Keratinocyte (primary cell): ENCODE results near the gene PDE1A. TPM values are rescaled to one million over a fixed set of nuclear protein-coding genes. Genes with fewer than 3 reads are reported as not detected.

Source experiments
- DNase-seq: peaks from one replicate; pipeline ENCODE4 v3.0.0-alpha.2; 2011; ENCODE audit warnings: low read depth, missing footprints, low spot score
- FAIRE-seq: peaks from 2 replicates; lab custom pipeline; 2011; peaks lifted over from hg19 to GRCh38; lab: Jason Lieb, UNC
- H2AFZ ChIP-seq: 2 replicates; pipeline ENCODE4 v1.6.0; 2012; ENCODE audit warnings: low read length, control low read depth, inconsistent platforms; ENCODE audit not compliant: control insufficient read depth
- H3K27ac ChIP-seq: 2 replicates; pipeline ENCODE4 v1.5.1; 2011; ENCODE audit warnings: low read length; ENCODE audit not compliant: control insufficient read depth, insufficient read depth
- H3K27me3 ChIP-seq: 3 replicates; pipeline ENCODE4 v1.6.0; 2011; ENCODE audit warnings: low read length; ENCODE audit not compliant: control insufficient read depth, insufficient read depth; ENCODE audit errors: extremely low read depth
- H3K36me3 ChIP-seq, 2 experiments: 2 replicates in 1 of 2; 3 replicates in 1 of 2; pipeline ENCODE4 v1.5.1; 2011; ENCODE audit warnings: low read length in 2 of 2, mild to moderate bottlenecking in 1 of 2; ENCODE audit not compliant: control insufficient read depth in 2 of 2, insufficient read depth in 2 of 2; ENCODE audit errors: extremely low read depth in 1 of 2
- H3K4me1 ChIP-seq: 3 replicates; pipeline ENCODE4 v1.5.1; 2011; ENCODE audit warnings: low read length; ENCODE audit not compliant: control insufficient read depth, insufficient read depth; ENCODE audit errors: extremely low read depth
- H3K4me2 ChIP-seq: 3 replicates; pipeline ENCODE4 v1.6.0; 2011; ENCODE audit warnings: low read depth, low read length; ENCODE audit not compliant: control insufficient read depth, insufficient read depth; ENCODE audit errors: extremely low read depth
- H3K4me3 ChIP-seq, 3 experiments: fragments of 200-600 bp in 1 of 3; sonication (generic) in 1 of 3; 2 replicates in 2 of 3; 3 replicates in 1 of 3; pipeline ENCODE4 v1.5.1; 2011 to 2016; ENCODE audit warnings: low read length in 3 of 3, mild to moderate bottlenecking in 3 of 3, control low read depth in 2 of 3, inconsistent platforms in 1 of 3, low read depth in 1 of 3, mixed read lengths in 1 of 3, mixed run types in 1 of 3, moderate library complexity in 1 of 3; ENCODE audit not compliant: control insufficient read depth in 2 of 3, insufficient read depth in 2 of 3; ENCODE audit errors: extremely low read depth in 1 of 3
- H3K79me2 ChIP-seq: 2 replicates; pipeline ENCODE4 v1.6.0; 2012; ENCODE audit warnings: low read length; ENCODE audit not compliant: control insufficient read depth, insufficient read depth
- H3K9ac ChIP-seq: 3 replicates; pipeline ENCODE4 v1.6.0; 2011; ENCODE audit warnings: low read length; ENCODE audit not compliant: control insufficient read depth, insufficient read depth; ENCODE audit errors: extremely low read depth
- H3K9me1 ChIP-seq: 3 replicates; pipeline ENCODE4 v1.6.0; 2011; ENCODE audit warnings: low read length; ENCODE audit not compliant: control insufficient read depth, insufficient read depth; ENCODE audit errors: extremely low read depth
- H3K9me3 ChIP-seq: 2 replicates; pipeline ENCODE4 v1.5.1; 2012; ENCODE audit warnings: low read depth, low read length; ENCODE audit not compliant: control insufficient read depth
- H4K20me1 ChIP-seq: 3 replicates; pipeline ENCODE4 v1.6.0; 2011; ENCODE audit warnings: low read length; ENCODE audit not compliant: control insufficient read depth, insufficient read depth; ENCODE audit errors: extremely low read depth
- EZH2 ChIP-seq: IDR thresholded peaks from one replicate; pipeline ENCODE4 v1.6.1; 2012; ENCODE audit warnings: inconsistent platforms, mild to moderate bottlenecking, low read length, moderate library complexity
- dilution Hi-C: fragments of 300-500 bp; cut with MboI; formaldehyde crosslinking; loops from one replicate; pipeline ENCODE4 v1.7.0; 2020; ENCODE audit warnings: low sequenced_read_pairs; ENCODE audit not compliant: extremely low pct_ligation_motif_present
- polyA plus RNA-seq, 5 experiments: library from polyadenylated mRNA; depleted of rRNA in 3 of 5; stranded (reverse) in 3 of 5; stranded (forward) in 1 of 5; unstranded in 1 of 5; fragments of >200 nt; gene quantifications; 1 replicate in 1 of 5; 2 replicates in 3 of 5; 3 replicates in 1 of 5; pipeline versions ENCODE4 v1.2.1 to v1.2.3, GENCODE V29; 2011 to 2012; ENCODE audit warnings: missing spikeins in 2 of 5, low read depth in 1 of 5, low replicate concordance in 1 of 5
- TF ChIP-seq, protein P1 (sequence below), 3 experiments: IDR thresholded peaks in 1 of 3; conservative IDR thresholded peaks in 1 of 3; optimal IDR thresholded peaks in 1 of 3; 2 replicates in 2 of 3; 3 replicates in 1 of 3; pipeline versions ENCODE3 to v1.5.1; 2011; ENCODE audit warnings: low read length in 3 of 3, mild to moderate bottlenecking in 3 of 3, moderate library complexity in 2 of 3, control low read depth in 1 of 3, inconsistent platforms in 1 of 3; ENCODE audit not compliant: insufficient read depth in 2 of 3; ENCODE audit errors: extremely low read depth in 1 of 3

PDE1A gene
- polyA plus RNA-seq, 1 donor (not counting 4 experiments of a cell fraction or from before 2014, with no cell fraction given), result 0.10 TPM

- no peaks in the 10 kb centered on the region for H3K9me3 ChIP-seq
- H2AFZ ChIP-seq, result no peak overlapping the region
- DNase-seq (no peak), FAIRE-seq (no peak)
- no peak overlapping the region for H3K4me3 ChIP-seq
- TF ChIP-seq, protein P1, sequence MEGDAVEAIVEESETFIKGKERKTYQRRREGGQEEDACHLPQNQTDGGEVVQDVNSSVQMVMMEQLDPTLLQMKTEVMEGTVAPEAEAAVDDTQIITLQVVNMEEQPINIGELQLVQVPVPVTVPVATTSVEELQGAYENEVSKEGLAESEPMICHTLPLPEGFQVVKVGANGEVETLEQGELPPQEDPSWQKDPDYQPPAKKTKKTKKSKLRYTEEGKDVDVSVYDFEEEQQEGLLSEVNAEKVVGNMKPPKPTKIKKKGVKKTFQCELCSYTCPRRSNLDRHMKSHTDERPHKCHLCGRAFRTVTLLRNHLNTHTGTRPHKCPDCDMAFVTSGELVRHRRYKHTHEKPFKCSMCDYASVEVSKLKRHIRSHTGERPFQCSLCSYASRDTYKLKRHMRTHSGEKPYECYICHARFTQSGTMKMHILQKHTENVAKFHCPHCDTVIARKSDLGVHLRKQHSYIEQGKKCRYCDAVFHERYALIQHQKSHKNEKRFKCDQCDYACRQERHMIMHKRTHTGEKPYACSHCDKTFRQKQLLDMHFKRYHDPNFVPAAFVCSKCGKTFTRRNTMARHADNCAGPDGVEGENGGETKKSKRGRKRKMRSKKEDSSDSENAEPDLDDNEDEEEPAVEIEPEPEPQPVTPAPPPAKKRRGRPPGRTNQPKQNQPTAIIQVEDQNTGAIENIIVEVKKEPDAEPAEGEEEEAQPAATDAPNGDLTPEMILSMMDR (optimal IDR thresholded peaks at IDR 0.05 in 1 of 3, IDR thresholded peaks at IDR 0.05 in 1 of 3, conservative IDR thresholded peaks at IDR 0.05 in 1 of 3; ENCODE audit: extremely low read depth in 1 of 3, insufficient read depth in 2 of 3, low read length in 3 of 3), result no peak
- no peak for TF ChIP-seq EZH2
- H3K9ac ChIP-seq, result no peak overlapping the region
- H3K4me2 ChIP-seq, result no peak overlapping the region
- no peaks in the 10 kb centered on the region for H3K27me3 ChIP-seq
- dilution Hi-C loops, result no loop called here
- no peaks in the 10 kb centered on the region for H3K79me2 ChIP-seq
- H3K27ac ChIP-seq, result no peak overlapping the region
- H3K9me1 ChIP-seq, result no peaks in the 10 kb centered on the region
- no peaks in the 10 kb centered on the region for H3K36me3 ChIP-seq
- H3K4me1 ChIP-seq, result no peaks in the 10 kb centered on the region
- no peaks in the 10 kb centered on the region for H4K20me1 ChIP-seq
These were observed 202.2 kb downstream of the PDE1A start for GRCh38 chr2:182224669-182225068.

DNA sequence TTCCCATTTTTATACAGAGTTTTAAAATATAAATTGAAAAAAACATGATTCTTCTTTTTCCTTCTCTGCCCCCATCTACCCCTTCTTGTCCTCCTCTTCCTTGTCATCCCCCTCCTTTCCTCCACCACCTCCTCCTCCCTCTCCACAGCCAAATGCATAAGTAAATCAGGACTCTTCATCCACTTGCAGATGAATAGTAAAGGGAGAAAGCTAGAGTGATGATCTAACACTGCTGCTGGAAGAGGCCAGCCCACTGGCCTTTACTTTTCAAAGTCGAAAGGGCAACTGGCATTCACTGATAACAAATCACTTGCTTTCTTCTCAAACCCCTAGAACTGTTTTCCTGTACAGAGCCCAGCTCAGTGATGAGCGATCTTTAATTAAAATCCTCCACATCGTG lies 205.8 kb downstream of the PDE1A start:
- H3K4me3 ChIP-seq, result no peak overlapping the region
- no peak for TF ChIP-seq EZH2
- TF ChIP-seq, protein P1 (optimal IDR thresholded peaks at IDR 0.05 in 1 of 3, IDR thresholded peaks at IDR 0.05 in 1 of 3, conservative IDR thresholded peaks at IDR 0.05 in 1 of 3; ENCODE audit: extremely low read depth in 1 of 3, insufficient read depth in 2 of 3, low read length in 3 of 3), result no peak
- H3K9me1 ChIP-seq, result no peaks in the 10 kb centered on the region
- no peak overlapping the region for H2AFZ ChIP-seq
- no peak for FAIRE-seq
- H3K4me1 ChIP-seq, result no peaks in the 10 kb centered on the region
- H3K27ac ChIP-seq, result no peak overlapping the region
- dilution Hi-C loops, result no loop called here
- H3K27me3 ChIP-seq, result no peaks in the 10 kb centered on the region
- DNase-seq, result no peak
- H3K4me2 ChIP-seq, result no peak overlapping the region
- H4K20me1 ChIP-seq, result no peaks in the 10 kb centered on the region
- no peaks in the 10 kb centered on the region for H3K9me3 ChIP-seq
- no peaks in the 10 kb centered on the region for H3K79me2 ChIP-seq
- no peak overlapping the region for H3K9ac ChIP-seq
- H3K36me3 ChIP-seq, result no peaks in the 10 kb centered on the region
